HepG2 (cell line): ENCODE measurements around the gene LIPC. TPM values are rescaled to one million over a fixed set of nuclear protein-coding genes. Genes with fewer than 3 reads are reported as not detected.
A peak's percentile ranks its signal among the peaks of the same experiment; 100 is the strongest.

Source experiments
- ADNP ChIP-seq: sonication (generic); formaldehyde crosslinking; IDR thresholded peaks from 2 replicates; pipeline ENCODE4 v1.4.0; 2020; ENCODE audit warnings: missing genetic modification reagents
- AHR ChIP-seq: IDR thresholded peaks from 2 replicates; pipeline ENCODE4 v1.6.1; 2018; ENCODE audit warnings: missing genetic modification reagents, missing compliant biosample characterization
- ATM ChIP-seq: fragments of 450-650 bp; IDR thresholded peaks from 2 replicates; pipeline ENCODE4 v1.7.1; 2017; ENCODE audit warnings: mild to moderate bottlenecking, borderline replicate concordance
- FOXA1 ChIP-seq, 2 experiments: fragments of 450-650 bp in 1 of 2; sonication (generic) in 1 of 2; formaldehyde crosslinking in 1 of 2; IDR thresholded peaks; 2 replicates each; pipeline versions ENCODE4 v1.4.0 to v1.6.1; 2016 to 2020; ENCODE audit warnings: missing genetic modification reagents in 1 of 2
- GABPB1 ChIP-seq: IDR thresholded peaks from 2 replicates; pipeline ENCODE4 v1.6.1; 2016; ENCODE audit warnings: mild to moderate bottlenecking, missing genetic modification reagents, moderate library complexity, missing compliant biosample characterization
- MYC ChIP-seq: sonication (generic); formaldehyde crosslinking; IDR thresholded peaks from 2 replicates; pipeline ENCODE4 v1.9.0; 2021; ENCODE audit warnings: missing genetic modification reagents, borderline replicate concordance
- PCBP1 ChIP-seq: fragments of 200-400 bp; formaldehyde crosslinking; IDR thresholded peaks from 2 replicates; pipeline ENCODE4 v1.6.1; 2017; ENCODE audit warnings: mild to moderate bottlenecking, low read depth, low read length, borderline replicate concordance
- SMARCE1 ChIP-seq: fragments of 450-650 bp; IDR thresholded peaks from 2 replicates; pipeline ENCODE4 v1.6.1; 2017; ENCODE audit warnings: borderline replicate concordance
- SNRNP70 ChIP-seq: fragments of 200-400 bp; formaldehyde crosslinking; IDR thresholded peaks from 2 replicates; pipeline ENCODE4 v1.6.1; 2017; ENCODE audit warnings: mild to moderate bottlenecking, low read depth, low read length, moderate library complexity
- SPEN ChIP-seq: sonication (generic); formaldehyde crosslinking; IDR thresholded peaks from 2 replicates; pipeline ENCODE4 v1.5.1; 2020; ENCODE audit warnings: low read depth, mild to moderate bottlenecking, missing genetic modification reagents
- SUZ12 ChIP-seq: fragments of 150-350 bp; IDR thresholded peaks from 2 replicates; pipeline ENCODE4 v1.6.1; 2014; ENCODE audit warnings: low read depth, low read length
- ZFY ChIP-seq: sonication (generic); formaldehyde crosslinking; IDR thresholded peaks from 2 replicates; pipeline ENCODE4 v1.4.0; 2020; ENCODE audit warnings: missing genetic modification reagents
- ZNF20 ChIP-seq: sonication (generic); formaldehyde crosslinking; IDR thresholded peaks from 2 replicates; pipeline ENCODE4 v1.4.0; 2020; ENCODE audit warnings: mild to moderate bottlenecking, moderate library complexity, missing genetic modification reagents
- ZNF256 ChIP-seq: sonication (generic); formaldehyde crosslinking; conservative IDR thresholded peaks from 2 replicates; pipeline ENCODE4 v1.4.0; 2020; ENCODE audit warnings: missing genetic modification reagents
- ZNF629 ChIP-seq: sonication (generic); formaldehyde crosslinking; conservative IDR thresholded peaks from 2 replicates; pipeline ENCODE4 v1.5.0; 2020; ENCODE audit warnings: missing genetic modification reagents
- ZNF720 ChIP-seq: sonication (generic); formaldehyde crosslinking; IDR thresholded peaks from 2 replicates; pipeline ENCODE4 v1.4.0; 2020; ENCODE audit warnings: missing genetic modification reagents
- ZNF782 ChIP-seq: sonication (generic); formaldehyde crosslinking; IDR thresholded peaks from 2 replicates; pipeline ENCODE4 v1.4.0; 2020; ENCODE audit warnings: missing genetic modification reagents, mild to moderate bottlenecking, borderline replicate concordance
- polyA plus RNA-seq, 8 experiments: library from polyadenylated mRNA; depleted of rRNA in 3 of 8; stranded (reverse) in 7 of 8; unstranded in 1 of 8; fragments of >200 nt; fragmentation: Illumina TruSeq in 4 of 8; extraction: Trizol in 4 of 8; gene quantifications; 2 replicates each; pipeline versions ENCODE4 v1.2.1 to v1.2.3, GENCODE V29; 2011 to 2016; ENCODE audit warnings: low read depth in 4 of 8, missing spikeins in 1 of 8, mixed read lengths in 1 of 8; ENCODE audit not compliant: insufficient read depth in 1 of 8
- total RNA-seq, 5 experiments: library from RNA; depleted of rRNA; stranded (reverse); fragments of >200 nt; fragmentation: Illumina TruSeq; extraction: Trizol; gene quantifications; 2 replicates each; pipeline ENCODE4 v1.2.3, GENCODE V29; 2016; ENCODE audit warnings: low read depth in 1 of 5
- TF ChIP-seq, protein P1 (sequence below): sonication (generic); formaldehyde crosslinking; IDR thresholded peaks from 2 replicates; pipeline ENCODE4 v1.9.0; 2021; ENCODE audit warnings: missing genetic modification reagents, borderline replicate concordance
- TF ChIP-seq, protein P2 (sequence below): sonication (generic); formaldehyde crosslinking; IDR thresholded peaks from 2 replicates; pipeline ENCODE4 v1.8.1; 2023; ENCODE audit warnings: mild to moderate bottlenecking, missing genetic modification reagents
- TF ChIP-seq, protein P3 (sequence below): IDR thresholded peaks from 2 replicates; pipeline ENCODE4 v1.6.1; 2018; ENCODE audit warnings: missing genetic modification reagents
- TF ChIP-seq, protein P4 (sequence below): IDR thresholded peaks from 2 replicates; pipeline ENCODE4 v1.6.1; 2018; ENCODE audit warnings: missing genetic modification reagents, mild to moderate bottlenecking, missing compliant biosample characterization
- TF ChIP-seq, protein P5 (sequence below): sonication (generic); formaldehyde crosslinking; IDR thresholded peaks from 2 replicates; pipeline ENCODE4 v1.9.0; 2022; ENCODE audit warnings: missing genetic modification reagents, mild to moderate bottlenecking, borderline replicate concordance

The LIPC gene
- total and polyA plus RNA-seq, 2 of the 13 experiments (the other 11 are each of a cell fraction or from before 2014, with no cell fraction given), result 26.0 to 38.0 TPM

DNA sequence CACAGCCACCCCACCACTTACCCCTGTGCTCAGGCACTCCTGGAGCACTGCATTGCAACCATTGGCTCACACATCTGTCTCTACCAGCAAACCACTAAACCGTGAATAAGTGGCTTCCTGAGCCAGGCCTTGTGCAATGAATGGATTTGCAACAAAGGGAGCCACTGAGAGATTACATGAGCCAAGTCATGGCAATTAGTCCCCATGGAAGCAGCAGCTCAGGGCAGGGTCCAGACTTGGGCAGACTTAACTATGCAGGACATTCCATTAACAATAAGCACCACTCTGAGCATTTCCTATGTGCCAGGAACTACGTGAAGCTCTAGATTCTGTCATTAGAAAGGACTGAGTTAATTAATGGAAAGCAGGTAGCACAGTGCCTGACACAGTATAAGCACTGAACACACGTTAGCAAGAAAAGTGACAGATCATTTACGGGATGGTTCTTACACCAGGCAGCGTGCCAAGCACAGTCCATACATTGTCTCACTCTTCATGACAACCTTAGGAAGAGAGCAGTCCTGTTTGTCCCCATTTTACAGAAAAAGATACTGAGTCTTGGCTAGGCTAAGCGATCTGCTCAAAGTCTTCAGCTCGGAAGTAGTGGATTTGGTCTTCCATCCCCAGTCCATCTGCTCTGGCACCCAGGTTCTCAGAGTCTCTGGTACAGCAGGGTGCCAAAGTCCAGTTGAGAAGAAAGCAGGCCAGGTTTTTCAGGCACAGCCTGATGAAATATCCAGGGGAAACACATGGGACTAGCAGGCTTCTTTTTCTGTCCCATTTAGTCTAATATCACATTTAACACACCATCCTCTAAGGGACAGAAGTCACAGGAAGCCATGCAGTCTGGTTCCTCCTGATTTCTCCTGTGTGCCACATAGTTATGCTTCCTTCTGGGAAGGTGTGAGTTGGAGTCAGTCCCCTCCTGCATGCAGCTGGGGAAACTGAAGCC is 44.1 kb downstream of the LIPC start (continued):
- TF ChIP-seq, protein P1, sequence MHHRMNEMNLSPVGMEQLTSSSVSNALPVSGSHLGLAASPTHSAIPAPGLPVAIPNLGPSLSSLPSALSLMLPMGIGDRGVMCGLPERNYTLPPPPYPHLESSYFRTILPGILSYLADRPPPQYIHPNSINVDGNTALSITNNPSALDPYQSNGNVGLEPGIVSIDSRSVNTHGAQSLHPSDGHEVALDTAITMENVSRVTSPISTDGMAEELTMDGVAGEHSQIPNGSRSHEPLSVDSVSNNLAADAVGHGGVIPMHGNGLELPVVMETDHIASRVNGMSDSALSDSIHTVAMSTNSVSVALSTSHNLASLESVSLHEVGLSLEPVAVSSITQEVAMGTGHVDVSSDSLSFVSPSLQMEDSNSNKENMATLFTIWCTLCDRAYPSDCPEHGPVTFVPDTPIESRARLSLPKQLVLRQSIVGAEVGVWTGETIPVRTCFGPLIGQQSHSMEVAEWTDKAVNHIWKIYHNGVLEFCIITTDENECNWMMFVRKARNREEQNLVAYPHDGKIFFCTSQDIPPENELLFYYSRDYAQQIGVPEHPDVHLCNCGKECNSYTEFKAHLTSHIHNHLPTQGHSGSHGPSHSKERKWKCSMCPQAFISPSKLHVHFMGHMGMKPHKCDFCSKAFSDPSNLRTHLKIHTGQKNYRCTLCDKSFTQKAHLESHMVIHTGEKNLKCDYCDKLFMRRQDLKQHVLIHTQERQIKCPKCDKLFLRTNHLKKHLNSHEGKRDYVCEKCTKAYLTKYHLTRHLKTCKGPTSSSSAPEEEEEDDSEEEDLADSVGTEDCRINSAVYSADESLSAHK (CRISPR knock-in tag), result no peak
- TF ChIP-seq ADNP (CRISPR knock-in tag) (peak; percentile 81; the same call in 1 of the 2 replicates), ZNF20 (CRISPR knock-in tag) (no peak), ATM (no peak), ZNF782 (CRISPR knock-in tag) (no peak), SPEN (CRISPR knock-in tag) (no peak), ZFY (no peak), AHR (CRISPR knock-in tag) (no peak), PCBP1 (no peak), ZNF720 (no peak), GABPB1 (CRISPR knock-in tag) (no peak), ZNF629 (CRISPR knock-in tag) (peak; percentile 97), ZNF256 (CRISPR knock-in tag) (no peak), SUZ12 (no peak), SMARCE1 (no peak), MYC (no peak), SNRNP70 (no peak), FOXA1 (IDR thresholded peaks at IDR 0.05) (no peak), FOXA1 (CRISPR knock-in tag; IDR thresholded peaks at IDR 0.05) (no peak; the same call in 1 of the 2 replicates)
- TF ChIP-seq, protein P2, sequence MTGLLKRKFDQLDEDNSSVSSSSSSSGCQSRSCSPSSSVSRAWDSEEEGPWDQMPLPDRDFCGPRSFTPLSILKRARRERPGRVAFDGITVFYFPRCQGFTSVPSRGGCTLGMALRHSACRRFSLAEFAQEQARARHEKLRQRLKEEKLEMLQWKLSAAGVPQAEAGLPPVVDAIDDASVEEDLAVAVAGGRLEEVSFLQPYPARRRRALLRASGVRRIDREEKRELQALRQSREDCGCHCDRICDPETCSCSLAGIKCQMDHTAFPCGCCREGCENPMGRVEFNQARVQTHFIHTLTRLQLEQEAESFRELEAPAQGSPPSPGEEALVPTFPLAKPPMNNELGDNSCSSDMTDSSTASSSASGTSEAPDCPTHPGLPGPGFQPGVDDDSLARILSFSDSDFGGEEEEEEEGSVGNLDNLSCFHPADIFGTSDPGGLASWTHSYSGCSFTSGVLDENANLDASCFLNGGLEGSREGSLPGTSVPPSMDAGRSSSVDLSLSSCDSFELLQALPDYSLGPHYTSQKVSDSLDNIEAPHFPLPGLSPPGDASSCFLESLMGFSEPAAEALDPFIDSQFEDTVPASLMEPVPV (CRISPR knock-in tag), result no peak
- TF ChIP-seq, protein P3, sequence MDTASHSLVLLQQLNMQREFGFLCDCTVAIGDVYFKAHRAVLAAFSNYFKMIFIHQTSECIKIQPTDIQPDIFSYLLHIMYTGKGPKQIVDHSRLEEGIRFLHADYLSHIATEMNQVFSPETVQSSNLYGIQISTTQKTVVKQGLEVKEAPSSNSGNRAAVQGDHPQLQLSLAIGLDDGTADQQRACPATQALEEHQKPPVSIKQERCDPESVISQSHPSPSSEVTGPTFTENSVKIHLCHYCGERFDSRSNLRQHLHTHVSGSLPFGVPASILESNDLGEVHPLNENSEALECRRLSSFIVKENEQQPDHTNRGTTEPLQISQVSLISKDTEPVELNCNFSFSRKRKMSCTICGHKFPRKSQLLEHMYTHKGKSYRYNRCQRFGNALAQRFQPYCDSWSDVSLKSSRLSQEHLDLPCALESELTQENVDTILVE (CRISPR knock-in tag), result no peak
- TF ChIP-seq, protein P4, sequence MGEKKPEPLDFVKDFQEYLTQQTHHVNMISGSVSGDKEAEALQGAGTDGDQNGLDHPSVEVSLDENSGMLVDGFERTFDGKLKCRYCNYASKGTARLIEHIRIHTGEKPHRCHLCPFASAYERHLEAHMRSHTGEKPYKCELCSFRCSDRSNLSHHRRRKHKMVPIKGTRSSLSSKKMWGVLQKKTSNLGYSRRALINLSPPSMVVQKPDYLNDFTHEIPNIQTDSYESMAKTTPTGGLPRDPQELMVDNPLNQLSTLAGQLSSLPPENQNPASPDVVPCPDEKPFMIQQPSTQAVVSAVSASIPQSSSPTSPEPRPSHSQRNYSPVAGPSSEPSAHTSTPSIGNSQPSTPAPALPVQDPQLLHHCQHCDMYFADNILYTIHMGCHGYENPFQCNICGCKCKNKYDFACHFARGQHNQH (CRISPR knock-in tag), result no peak
- TF ChIP-seq, protein P5, sequence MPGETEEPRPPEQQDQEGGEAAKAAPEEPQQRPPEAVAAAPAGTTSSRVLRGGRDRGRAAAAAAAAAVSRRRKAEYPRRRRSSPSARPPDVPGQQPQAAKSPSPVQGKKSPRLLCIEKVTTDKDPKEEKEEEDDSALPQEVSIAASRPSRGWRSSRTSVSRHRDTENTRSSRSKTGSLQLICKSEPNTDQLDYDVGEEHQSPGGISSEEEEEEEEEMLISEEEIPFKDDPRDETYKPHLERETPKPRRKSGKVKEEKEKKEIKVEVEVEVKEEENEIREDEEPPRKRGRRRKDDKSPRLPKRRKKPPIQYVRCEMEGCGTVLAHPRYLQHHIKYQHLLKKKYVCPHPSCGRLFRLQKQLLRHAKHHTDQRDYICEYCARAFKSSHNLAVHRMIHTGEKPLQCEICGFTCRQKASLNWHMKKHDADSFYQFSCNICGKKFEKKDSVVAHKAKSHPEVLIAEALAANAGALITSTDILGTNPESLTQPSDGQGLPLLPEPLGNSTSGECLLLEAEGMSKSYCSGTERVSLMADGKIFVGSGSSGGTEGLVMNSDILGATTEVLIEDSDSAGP, result no peak
